ENCODE measurements around the gene MTERF4. TPM values are rescaled to one million over a fixed set of nuclear protein-coding genes. Genes with fewer than 3 reads are reported as not detected.
"Not testable (repeated sequence)": the region's sequence is repeated elsewhere in the genome, so short reads cannot be mapped to it uniquely, and the experiment has no call there.

Gene MTERF4
- total and polyA plus RNA-seq, 2 of the 13 experiments (the other 11 are each of a cell fraction or from before 2014, with no cell fraction given), result 50.5 to 59.8 TPM

- TF ChIP-seq HNF1A (IDR thresholded peaks at IDR 0.05; ENCODE audit: low read depth); LCORL (IDR thresholded peaks at IDR 0.05); SOX6 (IDR thresholded peaks at IDR 0.05): not testable (repeated sequence)
- TF ChIP-seq HNF1A (CRISPR knock-in tag; IDR thresholded peaks at IDR 0.05; ENCODE audit: borderline replicate concordance), result peak; percentile 68; the same call in 1 of the 2 replicates
- TF ChIP-seq ARNTL (CRISPR knock-in tag; IDR thresholded peaks at IDR 0.05), result peak; percentile 67; the same call in 1 of the 2 replicates
- peak; percentile 98 for TF ChIP-seq TBX2 (CRISPR knock-in tag; IDR thresholded peaks at IDR 0.05; ENCODE audit: borderline replicate concordance)
- TF ChIP-seq MIXL1 (CRISPR knock-in tag; IDR thresholded peaks at IDR 0.05), result peak; percentile 80
- TF ChIP-seq BRF2 (CRISPR knock-in tag; IDR thresholded peaks at IDR 0.05), result peak; percentile 80; the same call in 1 of the 2 replicates
- peak; percentile 88 for TF ChIP-seq FOXP4 (CRISPR knock-in tag; IDR thresholded peaks at IDR 0.05)
- peak; percentile 76; the same call in 1 of the 2 replicates for TF ChIP-seq PPARG (CRISPR knock-in tag; conservative IDR thresholded peaks at IDR 0.05)
- TF ChIP-seq LCORL (CRISPR knock-in tag; IDR thresholded peaks at IDR 0.05), result peak; percentile 71
- TF ChIP-seq REST (IDR thresholded peaks at IDR 0.05; ENCODE audit: borderline replicate concordance in 1 of 2, low read depth in 1 of 2, low read length in 2 of 2), result 0 out of 4 replicates have a peak, but pooled peaks of 1 of the 2 experiments have one; percentile 23
- peak; percentile 87; the same call in 1 of the 2 replicates for TF ChIP-seq NFKBIZ (CRISPR knock-in tag; IDR thresholded peaks at IDR 0.05)
- TF ChIP-seq FOXK1 (CRISPR knock-in tag; IDR thresholded peaks at IDR 0.05; ENCODE audit: borderline replicate concordance, low read depth), result peak; percentile 85
- peak; percentile 83 for TF ChIP-seq SOX6 (CRISPR knock-in tag; IDR thresholded peaks at IDR 0.05)
- TF ChIP-seq FOSL2 (CRISPR knock-in tag; IDR thresholded peaks at IDR 0.05), result peak; percentile 64
- 0 out of 2 replicates have a peak, but pooled peaks have one; percentile 36 for TF ChIP-seq ZNF891 (CRISPR knock-in tag; IDR thresholded peaks at IDR 0.05)
- TF ChIP-seq ZFX (CRISPR knock-in tag; IDR thresholded peaks at IDR 0.05; ENCODE audit: low read depth), result 0 out of 2 replicates have a peak, but pooled peaks have one; percentile 52
- TF ChIP-seq FOXA1 (IDR thresholded peaks at IDR 0.05), result peak; percentile 97
- peak; percentile 99 for TF ChIP-seq FOXA1 (CRISPR knock-in tag; IDR thresholded peaks at IDR 0.05)
These were observed 8.8 kb downstream of the MTERF4 start (continued) for GRCh38 chr2:241093133-241093781.
